HFF-Myc (cell line): ENCODE results near the gene HMGXB4.
A peak's percentile ranks its signal among the peaks of the same experiment; 100 is the strongest.

Source experiments
- DNase-seq: peaks from one replicate; pipeline ENCODE4 v3.0.0-alpha.2; 2011; ENCODE audit warnings: low read depth; ENCODE audit errors: extremely low read depth
- H3K4me3 ChIP-seq: replicated peaks from 2 replicates; pipeline ENCODE4 v1.5.1; 2011; ENCODE audit warnings: low read depth, mild to moderate bottlenecking, control low read depth, low read length
- CTCF ChIP-seq: IDR thresholded peaks from 2 replicates; pipeline ENCODE4 v1.5.1; 2012; ENCODE audit warnings: mild to moderate bottlenecking, low read depth, low read length, control low read depth; ENCODE audit errors: missing control alignments

Gene HMGXB4

GRCh38 chr22:35326854-35327562, 69.7 kb downstream of the HMGXB4 start:
- H3K4me3 ChIP-seq = no peak overlapping the region
- no peak for TF ChIP-seq CTCF
- DNase-seq = no peak

GRCh38 chr22:35327690-35328471, 70.6 kb downstream of the HMGXB4 start:
- TF ChIP-seq CTCF = no peak
- DNase-seq = no peak
- no peak overlapping the region for H3K4me3 ChIP-seq

- no peak overlapping the region for H3K4me3 ChIP-seq
- no peak for DNase-seq
- TF ChIP-seq CTCF = no peak
Measured at GRCh38 chr22:35328472-35328885, 71.2 kb downstream of the HMGXB4 start.

- TF ChIP-seq CTCF = no peak
- no peak overlapping the region for H3K4me3 ChIP-seq
- DNase-seq = no peak
Measured at GRCh38 chr22:35329114-35329847, 72.0 kb downstream of the HMGXB4 start.

- no peak overlapping the region for H3K4me3 ChIP-seq
- peak; percentile 67 for DNase-seq
- no peak for TF ChIP-seq CTCF
Measured at GRCh38 chr22:35330258-35330861, 73.1 kb downstream of the HMGXB4 start.

- no peak overlapping the region for H3K4me3 ChIP-seq
- TF ChIP-seq CTCF = no peak
- DNase-seq = no peak
Measured at GRCh38 chr22:35332278-35332677, 75.0 kb downstream of the HMGXB4 start.
